Measurements from ENCODE around the gene EML1. TPM values are rescaled to one million over a fixed set of nuclear protein-coding genes. Genes with fewer than 3 reads are reported as not detected.

EML1 gene
- total and polyA plus RNA-seq, 2 experiments from 2014 or later, result 16.6 to 16.9 TPM

DNA sequence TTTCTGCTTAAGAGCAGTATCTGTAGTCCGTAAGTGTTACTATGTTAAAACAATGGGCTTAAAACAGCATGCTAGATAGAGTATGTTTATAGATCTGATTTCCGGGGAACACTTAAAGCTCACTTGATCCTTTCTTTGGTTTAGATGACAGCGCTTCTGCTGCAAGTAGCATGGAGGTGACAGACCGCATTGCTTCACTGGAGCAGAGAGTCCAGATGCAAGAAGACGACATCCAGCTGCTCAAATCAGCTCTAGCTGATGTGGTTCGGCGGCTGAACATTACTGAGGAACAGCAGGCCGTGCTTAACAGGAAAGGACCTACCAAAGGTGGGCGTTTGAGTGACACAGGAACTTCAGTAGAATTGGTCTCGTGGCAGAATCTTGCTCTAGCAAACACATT lies 57.5 kb downstream of the EML1 start:
- no peaks in the 10 kb centered on the region for H3K27me3 ChIP-seq
- no peak overlapping the region for H3K4me3 ChIP-seq
- peak in 1 of 2 donors; percentile 31 for DNase-seq (ENCODE audit: low read depth in 1 of 2, low spot score in 1 of 2)
- TF ChIP-seq CTCF (IDR thresholded peaks at IDR 0.05; ENCODE audit: low read depth, low read length), result no peak
- no peaks in the 10 kb centered on the region for H3K9me3 ChIP-seq (ENCODE audit: low read depth)
- no peak overlapping the region for H3K27ac ChIP-seq
- no peaks in the 10 kb centered on the region for H3K36me3 ChIP-seq
- peaks cover 19% of the 10 kb centered on the region for H3K4me1 ChIP-seq (ENCODE audit: low read depth)

DNA sequence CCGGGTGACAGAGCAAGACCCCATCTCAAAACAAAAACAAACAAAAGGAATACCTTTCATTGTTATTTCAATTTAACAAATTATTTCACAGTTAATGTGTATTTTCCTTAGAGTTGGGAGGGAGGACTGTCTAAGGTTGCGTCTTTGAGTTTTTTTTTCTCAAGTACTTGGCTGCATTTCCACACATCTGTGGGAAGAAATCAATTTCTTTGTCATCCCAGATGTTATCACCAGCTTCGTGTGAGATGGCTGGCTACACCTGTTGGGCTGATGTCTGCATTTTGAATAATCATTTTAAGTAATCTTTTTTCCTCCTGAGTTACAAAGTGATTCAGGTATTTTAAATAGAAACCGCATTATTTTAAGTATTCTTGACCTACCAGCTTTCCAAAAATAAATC lies 59.4 kb downstream of the EML1 start:
- DNase-seq (ENCODE audit: low read depth in 1 of 2, low spot score in 1 of 2), result no peak
- no peaks in the 10 kb centered on the region for H3K9me3 ChIP-seq (ENCODE audit: low read depth)
- H3K27me3 ChIP-seq, result no peaks in the 10 kb centered on the region
- H3K27ac ChIP-seq, result no peak overlapping the region
- H3K4me3 ChIP-seq, result no peak overlapping the region
- TF ChIP-seq CTCF (IDR thresholded peaks at IDR 0.05; ENCODE audit: low read depth, low read length), result no peak
- no peaks in the 10 kb centered on the region for H3K36me3 ChIP-seq
- H3K4me1 ChIP-seq (ENCODE audit: low read depth), result peaks cover 19% of the 10 kb centered on the region

DNA sequence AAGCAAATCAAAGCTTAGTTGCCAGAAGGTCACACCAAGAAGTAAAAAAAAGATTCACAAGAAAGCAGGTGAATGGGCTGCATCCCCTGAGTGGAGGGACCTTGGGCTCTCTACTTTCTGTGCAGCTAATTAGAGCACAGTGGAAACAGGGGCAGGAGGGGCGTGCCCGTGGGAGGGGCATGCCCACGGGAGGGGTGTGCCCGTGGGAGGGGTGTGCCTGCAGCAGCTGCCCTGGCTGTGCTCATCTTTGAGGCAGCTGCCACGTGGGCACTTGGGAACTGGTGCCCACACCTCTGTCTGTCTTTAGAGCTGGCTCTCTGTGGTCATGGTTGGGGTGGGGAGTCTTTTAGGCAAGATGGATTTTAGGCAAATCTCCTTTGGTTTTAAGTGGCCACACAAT lies 60.0 kb downstream of the EML1 start:
- DNase-seq (ENCODE audit: low read depth in 1 of 2, low spot score in 1 of 2), result no peak
- no peak overlapping the region for H3K4me3 ChIP-seq
- no peaks in the 10 kb centered on the region for H3K36me3 ChIP-seq
- no peaks in the 10 kb centered on the region for H3K27me3 ChIP-seq
- no peak overlapping the region for H3K27ac ChIP-seq
- no peak for TF ChIP-seq CTCF (IDR thresholded peaks at IDR 0.05; ENCODE audit: low read depth, low read length)
- no peaks in the 10 kb centered on the region for H3K9me3 ChIP-seq (ENCODE audit: low read depth)
- peaks cover 19% of the 10 kb centered on the region for H3K4me1 ChIP-seq (ENCODE audit: low read depth)

DNA sequence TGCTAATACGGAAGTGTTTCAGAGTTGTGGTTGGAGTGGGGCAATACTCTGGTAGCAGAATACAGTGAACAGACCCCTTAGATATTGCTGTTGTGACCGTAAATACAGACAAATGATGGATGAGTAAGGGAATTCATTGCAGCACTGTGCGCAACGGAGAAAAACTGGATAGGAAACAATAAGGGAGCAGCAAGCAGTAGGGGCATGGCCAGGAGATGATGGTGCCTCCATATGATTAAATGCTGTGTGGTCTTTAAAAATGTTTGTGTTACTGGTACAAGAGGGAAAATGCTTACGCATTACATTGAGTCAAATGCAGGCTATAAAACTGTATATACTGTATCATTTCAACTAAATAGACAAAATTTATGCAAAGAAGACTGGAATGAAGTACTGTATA lies 61.6 kb downstream of the EML1 start:
- no peaks in the 10 kb centered on the region for H3K9me3 ChIP-seq (ENCODE audit: low read depth)
- no peak for TF ChIP-seq CTCF (IDR thresholded peaks at IDR 0.05; ENCODE audit: low read depth, low read length)
- peaks cover 19% of the 10 kb centered on the region for H3K4me1 ChIP-seq (ENCODE audit: low read depth)
- no peak overlapping the region for H3K4me3 ChIP-seq
- H3K27me3 ChIP-seq, result no peaks in the 10 kb centered on the region
- DNase-seq (ENCODE audit: low read depth in 1 of 2, low spot score in 1 of 2), result no peak
- H3K36me3 ChIP-seq, result no peaks in the 10 kb centered on the region
- no peak overlapping the region for H3K27ac ChIP-seq

DNA sequence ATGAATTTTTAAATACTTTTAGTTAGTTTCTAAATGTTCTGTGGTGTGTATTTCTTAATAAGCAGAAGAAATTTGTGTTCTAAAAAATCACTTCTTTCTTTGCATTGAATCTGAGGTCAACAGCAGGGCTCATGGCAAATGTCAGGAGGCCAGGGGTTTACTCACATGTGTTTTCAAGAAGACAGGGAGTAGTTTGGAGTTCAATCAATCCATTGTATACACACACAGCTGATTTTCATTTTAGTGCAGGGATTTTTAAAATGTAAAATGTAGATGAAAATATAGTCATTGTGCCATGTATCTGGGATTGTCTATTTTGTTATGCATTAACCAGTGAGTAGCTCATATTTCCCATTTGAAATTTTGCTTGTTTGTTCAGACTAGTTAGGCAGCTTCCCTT lies 62.1 kb downstream of the EML1 start:
- no peak for TF ChIP-seq CTCF (IDR thresholded peaks at IDR 0.05; ENCODE audit: low read depth, low read length)
- H3K27ac ChIP-seq, result no peak overlapping the region
- no peaks in the 10 kb centered on the region for H3K9me3 ChIP-seq (ENCODE audit: low read depth)

GRCh38 chr14:99857551-99857950 lies 64.3 kb downstream of the EML1 start:
- no peaks in the 10 kb centered on the region for H3K36me3 ChIP-seq
- no peak for DNase-seq (ENCODE audit: low read depth in 1 of 2, low spot score in 1 of 2)
- H3K4me1 ChIP-seq (ENCODE audit: low read depth), result peaks cover 6% of the 10 kb centered on the region
- H3K27me3 ChIP-seq, result no peaks in the 10 kb centered on the region
- no peaks in the 10 kb centered on the region for H3K9me3 ChIP-seq (ENCODE audit: low read depth)
- no peak overlapping the region for H3K27ac ChIP-seq
- no peak overlapping the region for H3K4me3 ChIP-seq
- no peak for TF ChIP-seq CTCF (IDR thresholded peaks at IDR 0.05; ENCODE audit: low read depth, low read length)

More for the DNA sequence above, 62.1 kb downstream of the EML1 start:
- Histone ChIP-seq H3K36me3 (no peaks in the 10 kb centered on the region), H3K4me3 (no peak overlapping the region), H3K27me3 (no peaks in the 10 kb centered on the region), H3K4me1 (ENCODE audit: low read depth) (peaks cover 15% of the 10 kb centered on the region)
- no peak for DNase-seq (ENCODE audit: low read depth in 1 of 2, low spot score in 1 of 2)
